Purkinje cell (primary cell): Measurements from ENCODE around the gene CYB5RL. TPM values are rescaled to one million over a fixed set of nuclear protein-coding genes. Genes with fewer than 3 reads are reported as not detected.

Experiments used
- polyA plus RNA-seq: library from polyadenylated mRNA; unstranded; fragments of >200 nt; fragmentation: Nextera tagmentation; gene quantifications from 2 replicates; pipeline ENCODE4 v1.2.1, GENCODE V29; 2014

Gene CYB5RL, protein sequence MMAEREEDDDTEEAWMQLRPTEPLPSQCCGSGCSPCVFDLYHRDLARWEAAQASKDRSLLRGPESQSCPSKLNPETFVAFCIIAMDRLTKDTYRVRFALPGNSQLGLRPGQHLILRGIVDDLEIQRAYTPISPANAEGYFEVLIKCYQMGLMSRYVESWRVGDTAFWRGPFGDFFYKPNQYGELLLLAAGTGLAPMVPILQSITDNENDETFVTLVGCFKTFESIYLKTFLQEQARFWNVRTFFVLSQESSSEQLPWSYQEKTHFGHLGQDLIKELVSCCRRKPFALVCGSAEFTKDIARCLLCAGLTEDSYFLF
- 1.5 and 8.0 TPM in 2 replicates for polyA plus RNA-seq

GRCh38 chr1:54199765-54200518 is at the start of gene CYB5RL, which contains the start of gene MRPL37:
Gene CYB5RL (minus strand): TSS chr1:54200030. CDS start chr1:54195616, 4,414 bp downstream.
Gene MRPL37 (plus strand): TSS chr1:54200167. CDS start chr1:54200244, 77 bp downstream.

DNA sequence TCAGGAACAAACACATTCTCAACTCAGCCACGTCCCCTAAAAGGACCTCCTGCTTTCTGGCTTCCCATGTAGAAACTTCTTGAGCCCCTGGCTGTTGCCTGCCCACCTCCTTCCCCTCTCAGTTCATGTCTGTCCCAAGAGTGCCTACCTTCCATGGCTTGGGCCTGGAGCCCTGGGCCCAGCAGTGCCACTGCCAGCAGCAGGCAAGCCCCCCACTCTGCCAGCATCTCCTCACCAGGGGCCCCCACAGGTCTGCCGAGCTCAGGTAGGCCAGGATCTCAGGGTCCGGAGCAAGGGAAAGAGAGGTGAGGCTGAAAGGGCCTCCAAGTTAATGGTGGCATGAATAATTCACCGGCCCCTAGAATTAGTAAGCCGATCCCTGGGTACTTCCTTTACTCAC is 47.1 kb downstream of the CYB5RL start, which contains the start of gene CDCP2:
Gene CDCP2 (minus strand): TSS at position 305 of the 400 bp plus-strand sequence. CDS start 78 bp downstream, at position 227.

Other genes starting within 250 kb of the CYB5RL start
- not detected in 2 replicates for gene LDLRAD1, start 181.8 kb downstream of the CYB5RL start, polyA plus RNA-seq
- 431 and 436 TPM in 2 replicates for gene TMEM59, start 146.8 kb downstream of the CYB5RL start, polyA plus RNA-seq
- gene TCEANC2, start 146.4 kb downstream of the CYB5RL start, polyA plus RNA-seq, result 2.9 and 3.5 TPM in 2 replicates
- gene CDCP2, start 47.0 kb downstream of the CYB5RL start, polyA plus RNA-seq, result not detected in 2 replicates
- gene MRPL37, start 137 bp upstream of the CYB5RL start, polyA plus RNA-seq, result 51.6 and 58.5 TPM in 2 replicates
- 16.9 and 21.9 TPM in 2 replicates for gene SSBP3, start 206.4 kb upstream of the CYB5RL start, polyA plus RNA-seq